Spleen (tissue), 11 donors: ENCODE measurements around the gene RPL35. TPM values are rescaled to one million over a fixed set of nuclear protein-coding genes. Genes with fewer than 3 reads are reported as not detected.

Experiments used
- DNase-seq: peaks from one replicate; pipeline ENCODE4 v3.0.0-alpha.2; 2020
- H3K27ac ChIP-seq, 8 donors: fragments of 200-600 bp; sonication (generic) in 7 of 8; 1 replicate in 4 of 8; 2 replicates in 4 of 8; pipeline versions ENCODE4 v1.5.0 to v1.8.0; 2016 to 2021; ENCODE audit warnings: inconsistent platforms in 4 of 8, mild to moderate bottlenecking in 4 of 8, moderate library complexity in 1 of 8
- H3K27me3 ChIP-seq, 7 donors: fragments of 200-600 bp; sonication (generic) in 6 of 7; replicated peaks in 1 of 7; 1 replicate in 4 of 7; 2 replicates in 3 of 7; pipeline versions ENCODE4 v1.5.0 to v1.8.0; 2016 to 2021; ENCODE audit warnings: inconsistent platforms in 3 of 7, mild to moderate bottlenecking in 1 of 7
- H3K36me3 ChIP-seq, 6 donors: fragments of 200-600 bp; sonication (generic) in 5 of 6; 1 replicate in 4 of 6; 2 replicates in 2 of 6; pipeline versions ENCODE4 v1.5.0 to v1.8.0; 2016 to 2021; ENCODE audit warnings: inconsistent platforms in 2 of 6
- H3K4me1 ChIP-seq, 6 donors: fragments of 200-600 bp; sonication (generic) in 5 of 6; 1 replicate in 3 of 6; 2 replicates in 3 of 6; pipeline versions ENCODE4 v1.5.0 to v1.8.0; 2016 to 2021; ENCODE audit warnings: inconsistent platforms in 3 of 6
- H3K4me3 ChIP-seq, 8 donors: fragments of 200-600 bp; sonication (generic) in 7 of 8; 1 replicate in 4 of 8; 2 replicates in 4 of 8; pipeline versions ENCODE4 v1.5.0 to v1.8.0; 2016 to 2021; ENCODE audit warnings: inconsistent platforms in 4 of 8, mild to moderate bottlenecking in 4 of 8, moderate library complexity in 2 of 8
- H3K9me3 ChIP-seq, 8 donors: fragments of 200-600 bp; sonication (generic) in 7 of 8; 1 replicate in 4 of 8; 2 replicates in 4 of 8; pipeline versions ENCODE4 v1.5.0 to v1.8.0; 2016 to 2021; ENCODE audit warnings: inconsistent platforms in 4 of 8
- POLR2A ChIP-seq, 3 donors: fragments of 450-650 bp; IDR thresholded peaks; one replicate each; pipeline ENCODE4 v1.5.1; 2017; ENCODE audit warnings: antibody characterized with exemption in 3 of 3, mild to moderate bottlenecking in 1 of 3
- POLR2AphosphoS5 ChIP-seq, 3 donors: sonication (generic); formaldehyde crosslinking; IDR thresholded peaks; one replicate each; pipeline ENCODE4 v1.5.1; 2017; ENCODE audit warnings: antibody characterized with exemption in 3 of 3
- WGBS, 5 donors: extraction: QIAGEN DNeasy Blood & Tissue Kit in 3 of 5; methylation state at CpG; one replicate each; pipeline versions ENCODE4 v1.1.5 to v1.1.7; 2013 to 2018; 5-methylcytosine and 5-hydroxymethylcytosine counted together
- intact Hi-C: fragments of 100-400 bp; cut with DNase I; formaldehyde crosslinking; loops from one replicate; pipeline ENCODE4 v1.15.0; 2023; ENCODE audit warnings: low total_unique reads
- polyA plus RNA-seq, 3 donors: library from polyadenylated mRNA; stranded (reverse); fragments of 200-250 nt; gene quantifications; one replicate each; pipeline ENCODE4 v1.2.1, GENCODE V29; 2013
- total RNA-seq, 7 donors: library from RNA; depleted of rRNA in 3 of 7; stranded (reverse); fragments of >200 nt in 3 of 7; fragmentation: NEBNext Ultra II Directional in 4 of 7; extraction: Animal tissue kit (Norgen Biotek cat#: 25700) in 4 of 7; gene quantifications; one replicate each; pipeline versions ENCODE4 v1.1.0 to v1.2.1, GENCODE V29; 2016 to 2021
- TF ChIP-seq, protein P1 (sequence below), 11 experiments: fragments of 200-600 bp in 7 of 11; fragments of 450-650 bp in 4 of 11; sonication (generic) in 4 of 11; IDR thresholded peaks in 8 of 11; conservative IDR thresholded peaks in 3 of 11; 1 replicate in 7 of 11; 2 replicates in 4 of 11; pipeline versions ENCODE4 v1.4.0 to v1.8.0; 2016 to 2021; ENCODE audit warnings: antibody characterized with exemption in 11 of 11, inconsistent platforms in 4 of 11, mild to moderate bottlenecking in 1 of 11
- donor health status: healthy with polysubstance abuse.
- donor health status: DM: no; HTN: no; CAD: no; lungs with moderate emphysema.
- donor health status: DM: no; HTN: no; CAD: no.
- donor health status: Bipolar disorder and iron deficiency.
- donor health status: healthy.
- donor health status: DM: no; HTN: no; CAD: no.
- donor health status: DM: yes; HTN: yes; CAD: no.

RPL35 gene
- total and polyA plus RNA-seq, 10 donors = 873 to 8,208 (median 1,050) TPM

DNA sequence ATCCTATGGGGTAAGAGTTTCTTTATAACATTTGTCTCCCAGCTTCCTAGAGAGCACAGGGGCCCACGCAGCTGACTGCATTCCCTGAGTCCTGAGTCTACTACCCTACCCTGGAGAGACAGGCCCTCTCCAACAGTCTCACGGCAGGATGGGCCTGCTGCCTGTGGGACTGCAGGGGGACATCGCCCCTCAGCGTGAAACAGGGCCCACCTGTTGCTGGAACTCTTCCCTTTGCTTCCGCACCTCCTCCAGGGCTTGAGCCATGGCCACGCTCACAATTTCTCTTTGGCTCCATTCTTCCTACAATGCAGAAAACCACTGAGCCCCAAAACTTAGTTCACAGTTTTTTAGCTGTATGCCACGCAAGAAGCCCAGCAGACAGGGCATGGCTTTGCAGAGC, 28.4 kb upstream of the RPL35 start:
- Histone ChIP-seq H3K27ac (no peak overlapping the region), H3K4me1 (no peaks in the 10 kb centered on the region), H3K4me3 (no peak overlapping the region), H3K36me3 (peaks cover 0 to 96% (median 82%) of the 10 kb centered on the region in 6 donors), H3K9me3 (no peaks in the 10 kb centered on the region), H3K27me3 (no peaks in the 10 kb centered on the region)
- TF ChIP-seq, protein P1, sequence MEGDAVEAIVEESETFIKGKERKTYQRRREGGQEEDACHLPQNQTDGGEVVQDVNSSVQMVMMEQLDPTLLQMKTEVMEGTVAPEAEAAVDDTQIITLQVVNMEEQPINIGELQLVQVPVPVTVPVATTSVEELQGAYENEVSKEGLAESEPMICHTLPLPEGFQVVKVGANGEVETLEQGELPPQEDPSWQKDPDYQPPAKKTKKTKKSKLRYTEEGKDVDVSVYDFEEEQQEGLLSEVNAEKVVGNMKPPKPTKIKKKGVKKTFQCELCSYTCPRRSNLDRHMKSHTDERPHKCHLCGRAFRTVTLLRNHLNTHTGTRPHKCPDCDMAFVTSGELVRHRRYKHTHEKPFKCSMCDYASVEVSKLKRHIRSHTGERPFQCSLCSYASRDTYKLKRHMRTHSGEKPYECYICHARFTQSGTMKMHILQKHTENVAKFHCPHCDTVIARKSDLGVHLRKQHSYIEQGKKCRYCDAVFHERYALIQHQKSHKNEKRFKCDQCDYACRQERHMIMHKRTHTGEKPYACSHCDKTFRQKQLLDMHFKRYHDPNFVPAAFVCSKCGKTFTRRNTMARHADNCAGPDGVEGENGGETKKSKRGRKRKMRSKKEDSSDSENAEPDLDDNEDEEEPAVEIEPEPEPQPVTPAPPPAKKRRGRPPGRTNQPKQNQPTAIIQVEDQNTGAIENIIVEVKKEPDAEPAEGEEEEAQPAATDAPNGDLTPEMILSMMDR (IDR thresholded peaks at IDR 0.05 in 8 of 11, conservative IDR thresholded peaks at IDR 0.05 in 3 of 11) = no peak
- no peak for TF ChIP-seq POLR2A (IDR thresholded peaks at IDR 0.05)
- no peak for TF ChIP-seq POLR2AphosphoS5 (IDR thresholded peaks at IDR 0.05)
- no peak for DNase-seq
- intact Hi-C loops = no loop called here
- WGBS, 5 donors = 95 to 98% (median 96%) methylated on average over 7 of the region's 7 CpGs

DNA sequence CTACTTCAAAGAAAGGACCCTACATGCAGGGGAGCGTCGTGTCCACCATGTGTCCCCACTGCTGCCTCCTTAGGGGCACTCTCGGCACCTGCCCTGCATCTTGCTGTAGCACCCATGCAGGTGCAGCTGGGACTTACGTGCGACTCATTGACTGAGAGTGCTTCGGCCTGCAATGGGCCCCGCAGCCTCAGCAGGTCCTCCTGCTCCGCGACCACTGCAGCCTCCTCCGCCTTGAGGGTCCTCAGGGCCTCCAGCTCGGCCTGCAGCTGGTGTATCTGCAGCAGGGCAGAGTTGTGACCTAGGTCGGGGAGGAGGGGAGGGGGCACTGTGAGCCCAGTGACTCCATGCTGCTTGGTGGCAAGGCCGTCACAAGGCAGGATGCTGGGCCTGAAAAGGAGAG, 27.2 kb upstream of the RPL35 start:
- Histone ChIP-seq H3K36me3 (peaks cover 0 to 100% (median 88%) of the 10 kb centered on the region in 6 donors), H3K27me3 (no peaks in the 10 kb centered on the region)
- DNase-seq = no peak

DNA sequence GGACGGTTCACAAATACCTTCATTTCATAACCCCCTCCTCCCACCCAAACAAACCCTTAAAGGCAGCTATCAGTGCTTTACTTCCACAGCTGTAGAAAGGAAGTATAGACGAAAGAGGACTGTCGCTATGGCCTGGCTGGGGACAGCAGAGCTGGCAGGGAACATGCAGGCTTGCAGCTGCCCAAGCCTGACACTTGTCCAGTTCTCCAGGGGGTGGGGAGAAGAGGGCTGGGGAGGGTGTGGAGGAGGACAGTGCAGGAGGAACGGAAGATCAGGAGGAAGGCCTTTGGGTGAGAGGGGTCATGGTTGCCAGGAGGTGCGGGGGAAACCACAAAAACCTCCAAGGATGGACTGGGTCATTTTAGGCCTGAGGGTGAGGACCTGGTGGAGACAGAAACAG, 26.1 kb upstream of the RPL35 start:
- 72 to 85% (median 77%) methylated on average over 5 of the region's 5 CpGs for WGBS, 5 donors
- no peak overlapping the region for H3K4me3 ChIP-seq
- no peaks in the 10 kb centered on the region for H3K4me1 ChIP-seq
- TF ChIP-seq, protein P1 (IDR thresholded peaks at IDR 0.05 in 8 of 11, conservative IDR thresholded peaks at IDR 0.05 in 3 of 11) = no peak
- no peak for TF ChIP-seq POLR2AphosphoS5 (IDR thresholded peaks at IDR 0.05)
- H3K27ac ChIP-seq = no peak overlapping the region
- H3K9me3 ChIP-seq = no peaks in the 10 kb centered on the region
- H3K36me3 ChIP-seq = peaks cover 0 to 100% (median 80%) of the 10 kb centered on the region in 6 donors
- DNase-seq = no peak
- H3K27me3 ChIP-seq = no peaks in the 10 kb centered on the region
- intact Hi-C loops = no loop called here

More for the DNA sequence above, 27.2 kb upstream of the RPL35 start:
- intact Hi-C loops = no loop called here
- H3K4me1 ChIP-seq = no peaks in the 10 kb centered on the region
- 96 to 98% (median 97%) methylated on average over 10 to 13 of the region's 13 CpGs for WGBS, 5 donors
- H3K9me3 ChIP-seq = no peaks in the 10 kb centered on the region
- no peak overlapping the region for H3K4me3 ChIP-seq
- TF ChIP-seq POLR2AphosphoS5 (IDR thresholded peaks at IDR 0.05) (peak in 1 of 3 donors; percentile 41), POLR2A (IDR thresholded peaks at IDR 0.05) (no peak)
- H3K27ac ChIP-seq = no peak overlapping the region

DNA sequence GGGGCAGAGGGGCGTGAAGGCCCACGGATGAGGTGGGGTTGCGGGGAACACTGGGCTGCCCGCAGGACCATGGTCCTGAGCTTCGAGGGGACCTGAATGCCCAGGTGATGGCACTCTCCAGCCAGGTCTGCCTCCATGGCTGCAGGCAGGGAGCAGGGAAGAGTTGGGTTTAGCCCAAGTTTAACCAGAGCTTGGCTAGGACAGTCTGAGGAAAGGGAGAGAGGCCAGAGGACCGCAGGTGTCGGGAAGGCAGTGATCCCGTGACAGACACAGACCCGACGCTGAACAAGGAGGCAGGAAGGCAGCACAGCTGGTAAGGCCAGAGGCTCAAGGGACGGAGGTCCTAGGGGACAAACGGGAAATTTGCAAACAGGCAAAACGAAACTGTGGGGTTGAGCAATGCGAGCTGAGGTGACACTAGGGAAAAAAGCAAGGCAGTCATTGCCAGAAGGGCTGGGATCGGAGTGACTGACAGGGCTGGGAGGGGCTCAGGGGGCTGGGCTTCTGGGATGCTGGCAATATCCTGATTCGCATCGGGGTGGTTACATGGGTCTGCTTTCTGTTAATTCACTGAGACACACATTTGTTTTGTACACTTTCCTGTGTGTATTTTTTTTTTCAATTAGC, 25.2 kb upstream of the RPL35 start:
- no peak overlapping the region for H3K27ac ChIP-seq
- no peak for DNase-seq
- intact Hi-C loops = no loop called here
- H3K9me3 ChIP-seq = no peaks in the 10 kb centered on the region
- H3K27me3 ChIP-seq = no peaks in the 10 kb centered on the region
- H3K4me3 ChIP-seq = no peak overlapping the region
- TF ChIP-seq, protein P1 (IDR thresholded peaks at IDR 0.05 in 8 of 11, conservative IDR thresholded peaks at IDR 0.05 in 3 of 11) = no peak
- peak in 1 of 3 donors; percentile 13 for TF ChIP-seq POLR2AphosphoS5 (IDR thresholded peaks at IDR 0.05)
- peaks cover 0 to 100% (median 80%) of the 10 kb centered on the region in 6 donors for H3K36me3 ChIP-seq
- no peaks in the 10 kb centered on the region for H3K4me1 ChIP-seq
- WGBS, 5 donors = 78 to 86% (median 83%) methylated on average over 17 of the region's 17 CpGs
